GM12878 (cell line): ENCODE data around the gene BRD9. TPM values are rescaled to one million over a fixed set of nuclear protein-coding genes. Genes with fewer than 3 reads are reported as not detected.

Experiments used
- ATAC-seq: fragments of 200-7000 bp; cut with Tn5 transposase; 3 replicates; pipeline ENCODE4 v1.9.1; 2020; ENCODE audit warnings: mild to moderate bottlenecking, moderate library complexity
- BruUV-seq: library from RNA; stranded (reverse); fragments of 400-500 nt; replicated peaks from 2 replicates; lab custom pipeline; 2021; lab: Mats Ljungman, UMichigan
- CTCF ChIA-PET: fragments of 300-600 bp; sonication (Branson Sonifier 250); formaldehyde crosslinking; extraction: SDS; loops from one replicate; lab custom pipeline; 2021; ENCODE audit warnings: inconsistent platforms; lab: Yijun Ruan, JAX
- POLR2A ChIA-PET: fragments of 350-600 bp; formaldehyde crosslinking; extraction: SDS; loops from one replicate; lab custom pipeline; 2021; ENCODE audit warnings: inconsistent platforms; lab: Charles Lee
- RAD21 ChIA-PET: fragments of 300-600 bp; sonication (Branson Sonifier 250); formaldehyde crosslinking; loops from one replicate; lab custom pipeline; 2023; ENCODE audit warnings: antibody characterized with exemption; ENCODE audit not compliant: unreplicated experiment; lab: Charles Lee
- SMC1A ChIA-PET: fragments of 300-600 bp; sonication (Branson Sonifier 250); formaldehyde crosslinking; loops from one replicate; lab custom pipeline; 2023; ENCODE audit not compliant: unreplicated experiment, uncharacterized antibody; lab: Charles Lee
- DNase-seq: peaks from one replicate; pipeline ENCODE4 v3.0.0-alpha.2; 2011; ENCODE audit warnings: low read depth, low spot score
- FAIRE-seq: peaks from 3 replicates; lab custom pipeline; 2011; peaks lifted over from hg19 to GRCh38; lab: Jason Lieb, UNC
- H2AFZ ChIP-seq: 2 replicates; pipeline ENCODE4 v1.6.0; 2011; ENCODE audit warnings: low read depth, low read length, control low read depth; ENCODE audit not compliant: control insufficient read depth
- H3K27ac ChIP-seq: 2 replicates; pipeline ENCODE4 v1.5.1; 2011; ENCODE audit warnings: control low read depth; ENCODE audit not compliant: control insufficient read depth, insufficient read depth
- H3K27me3 ChIP-seq, 2 experiments: replicated peaks in 1 of 2; 2 replicates each; pipeline versions ENCODE4 v1.6.0 to v1.6.1; 2011; ENCODE audit warnings: low read length in 1 of 2; ENCODE audit not compliant: control insufficient read depth in 2 of 2, insufficient read depth in 2 of 2
- H3K36me3 ChIP-seq, 2 experiments: 2 replicates each; pipeline ENCODE4 v1.5.1; 2011; ENCODE audit warnings: low read length in 1 of 2; ENCODE audit not compliant: control insufficient read depth in 2 of 2, insufficient read depth in 2 of 2
- H3K4me1 ChIP-seq: 2 replicates; pipeline ENCODE4 v1.6.1; 2011; ENCODE audit warnings: mild to moderate bottlenecking, low read length, moderate library complexity, mixed read lengths; ENCODE audit not compliant: control insufficient read depth, insufficient read depth
- H3K4me2 ChIP-seq: 2 replicates; pipeline ENCODE4 v1.6.0; 2011; ENCODE audit warnings: control low read depth; ENCODE audit not compliant: control insufficient read depth, insufficient read depth
- H3K4me3 ChIP-seq: fragments of 200-600 bp; sonication (generic); 2 replicates; pipeline ENCODE4 v1.5.1; 2016
- H3K79me2 ChIP-seq: 2 replicates; pipeline ENCODE4 v1.6.0; 2011; ENCODE audit warnings: low read length; ENCODE audit not compliant: control insufficient read depth, insufficient read depth
- H3K9ac ChIP-seq: 2 replicates; pipeline ENCODE4 v1.8.0; 2011; ENCODE audit warnings: low read length, control low read depth, mixed read lengths; ENCODE audit not compliant: control insufficient read depth, insufficient read depth
- H3K9me3 ChIP-seq: replicated peaks from 3 replicates; pipeline ENCODE4 v1.5.1; 2011; ENCODE audit warnings: mild to moderate bottlenecking, low read length; ENCODE audit not compliant: control insufficient read depth, insufficient read depth
- H4K20me1 ChIP-seq: 2 replicates; pipeline ENCODE4 v1.6.0; 2011; ENCODE audit not compliant: control insufficient read depth, insufficient read depth
- ATF3 ChIP-seq: IDR thresholded peaks from 2 replicates; pipeline ENCODE4 v1.6.1; 2011; ENCODE audit warnings: low read depth, mild to moderate bottlenecking, low read length, moderate library complexity, borderline replicate concordance; ENCODE audit errors: extremely low read depth
- BHLHE40 ChIP-seq, 2 experiments: fragments of 450-650 bp in 1 of 2; IDR thresholded peaks; 2 replicates each; pipeline ENCODE4 v1.6.1; 2011 to 2017; ENCODE audit warnings: low read depth in 2 of 2, borderline replicate concordance in 1 of 2, improper control_type of control experiment in 1 of 2, low read length in 1 of 2, mild to moderate bottlenecking in 1 of 2
- ETV6 ChIP-seq, 2 experiments: fragments of 450-650 bp in 1 of 2; IDR thresholded peaks in 1 of 2; conservative IDR thresholded peaks in 1 of 2; 2 replicates each; pipeline ENCODE4 v1.6.1; 2014; ENCODE audit warnings: antibody characterized with exemption in 1 of 2, borderline replicate concordance in 1 of 2, low read depth in 1 of 2, mild to moderate bottlenecking in 1 of 2, moderate library complexity in 1 of 2
- IRF5 ChIP-seq: fragments of 450-650 bp; IDR thresholded peaks from 2 replicates; pipeline ENCODE4 v1.6.1; 2017; ENCODE audit warnings: borderline replicate concordance
- NBN ChIP-seq: fragments of 450-650 bp; IDR thresholded peaks from 2 replicates; pipeline ENCODE4 v1.6.1; 2016
- NFXL1 ChIP-seq: fragments of 450-650 bp; IDR thresholded peaks from 2 replicates; pipeline ENCODE4 v1.6.1; 2017; ENCODE audit warnings: antibody characterized with exemption, mild to moderate bottlenecking, borderline replicate concordance
- PAX5 ChIP-seq: IDR thresholded peaks from 2 replicates; pipeline ENCODE4 v1.6.1; 2011; ENCODE audit warnings: low read depth, low read length, borderline replicate concordance
- PAX8 ChIP-seq: fragments of 450-650 bp; IDR thresholded peaks from 2 replicates; pipeline ENCODE4 v1.6.1; 2017; ENCODE audit warnings: mild to moderate bottlenecking, moderate library complexity
- RUNX3 ChIP-seq: IDR thresholded peaks from 2 replicates; pipeline ENCODE4 v1.6.1; 2012; ENCODE audit warnings: low read length, inconsistent platforms
- USF1 ChIP-seq: IDR thresholded peaks from 2 replicates; pipeline ENCODE4 v1.6.1; 2011; ENCODE audit warnings: borderline replicate concordance, low read depth, mild to moderate bottlenecking, moderate library complexity, mixed read lengths, low read length; ENCODE audit not compliant: insufficient read depth; ENCODE audit errors: extremely low read length
- ZBTB4 ChIP-seq: fragments of 450-650 bp; formaldehyde crosslinking; IDR thresholded peaks from 2 replicates; pipeline ENCODE4 v1.4.0; 2022; ENCODE audit warnings: mild to moderate bottlenecking, moderate library complexity
- ZNF592 ChIP-seq: fragments of 450-650 bp; IDR thresholded peaks from 2 replicates; pipeline ENCODE4 v1.6.1; 2017; ENCODE audit warnings: mild to moderate bottlenecking, moderate library complexity
- WGBS: methylation state at CpG from one replicate; pipeline ENCODE4 v1.1.6; 2016; ENCODE audit warnings: low lambda C conversion rate; ENCODE audit not compliant: insufficient replicate concordance, insufficient coverage; ENCODE audit errors: missing lambda C conversion rate; 5-methylcytosine and 5-hydroxymethylcytosine counted together
- in situ Hi-C: fragments of 300-500 bp; cut with MboI; formaldehyde crosslinking; loops from 9 replicates; pipeline ENCODE4 v1.14.3; 2018; ENCODE audit warnings: mixed read lengths
- intact Hi-C: fragments of 100-400 bp; cut with micrococcal nuclease; formaldehyde crosslinking; loops from one replicate; pipeline ENCODE4 v1.14.2; 2022; ENCODE audit not compliant: unreplicated experiment
- polyA plus RNA-seq, 11 experiments: library from polyadenylated mRNA; depleted of rRNA in 4 of 11; unstranded in 6 of 11; stranded (reverse) in 5 of 11; fragments of >200 nt; fragmentation: Nextera tagmentation in 4 of 11; fragmentation: Illumina TruSeq in 1 of 11; extraction: Ambion mirVana in 4 of 11; extraction: Trizol in 1 of 11; gene quantifications; 1 replicate in 1 of 11; 2 replicates in 10 of 11; pipeline versions ENCODE4 v1.2.1 to v1.2.3, GENCODE V29; 2011 to 2016; ENCODE audit warnings: inconsistent platforms in 2 of 11, missing spikeins in 2 of 11, low read depth in 1 of 11
- total RNA-seq, 4 experiments: library from RNA; depleted of rRNA in 3 of 4; stranded (reverse); fragments of >200 nt in 3 of 4; fragmentation: Illumina TruSeq in 1 of 4; extraction: Trizol in 1 of 4; gene quantifications; 2 replicates each; pipeline versions ENCODE4 v1.2.1 to v1.2.3, GENCODE V29; 2013 to 2021

Gene BRD9
- total and polyA plus RNA-seq, 10 of the 15 experiments (the other 5 are each of a cell fraction or from before 2014, with no cell fraction given) = 2.0 to 48.6 (median 32.4) TPM

GRCh38 chr5:855771-856530 is 36.6 kb downstream of the BRD9 start:
- no peak overlapping the region for H3K27ac ChIP-seq
- SMC1A ChIA-PET = no interaction called here
- H3K36me3 ChIP-seq = no peaks in the 10 kb centered on the region
- H2AFZ ChIP-seq = no peak overlapping the region
- no peak overlapping the region for H3K4me3 ChIP-seq
- intact Hi-C loops = no loop called here
- WGBS = 83% methylated on average over 21 of the region's 21 CpGs
- no peak overlapping the region for H3K9ac ChIP-seq
- no peaks in the 10 kb centered on the region for H3K4me1 ChIP-seq
- FAIRE-seq (peak; percentile 61), ATAC-seq (no peak; the same call in 2 of the 3 replicates), DNase-seq (no peak)
- no peak overlapping the region for H3K4me2 ChIP-seq
- POLR2A ChIA-PET = no interaction called here
- no peaks in the 10 kb centered on the region for H4K20me1 ChIP-seq
- H3K27me3 ChIP-seq = no peaks in the 10 kb centered on the region
- H3K9me3 ChIP-seq = no peaks in the 10 kb centered on the region
- CTCF ChIA-PET = no interaction called here
- no peaks in the 10 kb centered on the region for H3K79me2 ChIP-seq
- RAD21 ChIA-PET = no interaction called here
- no TSS peak for BruUV-seq
- in situ Hi-C loops = no loop called here
- TF ChIP-seq ETV6 (conservative IDR thresholded peaks at IDR 0.05 in 1 of 2, IDR thresholded peaks at IDR 0.05 in 1 of 2; ENCODE audit: borderline replicate concordance in 1 of 2, low read depth in 1 of 2) = no peak
- TF ChIP-seq IRF5 = peak; percentile 58
- TF ChIP-seq ZBTB4 (CRISPR knock-in tag) = no peak
- peak in 1 of 2 experiments; percentile 23; a peak in 2 of 4 replicates for TF ChIP-seq BHLHE40 (IDR thresholded peaks at IDR 0.05; ENCODE audit: borderline replicate concordance in 1 of 2, low read depth in 2 of 2, low read length in 1 of 2)
- TF ChIP-seq RUNX3 = peak; percentile 71
- TF ChIP-seq PAX5 = 0 out of 2 replicates have a peak, but pooled peaks have one; percentile 24
- no peak for TF ChIP-seq NFXL1
- no peak for TF ChIP-seq ATF3
- TF ChIP-seq PAX8 = no peak
- no peak for TF ChIP-seq ZNF592
- TF ChIP-seq USF1 = no peak
- TF ChIP-seq NBN = 0 out of 2 replicates have a peak, but pooled peaks have one; percentile 5
